K562 (cell line): ENCODE results near the gene LRIT1. TPM values are rescaled to one million over a fixed set of nuclear protein-coding genes. Genes with fewer than 3 reads are reported as not detected.

Experiments
- ARID2 ChIP-seq: fragments of 450-650 bp; IDR thresholded peaks from 2 replicates; pipeline ENCODE4 v1.6.1; 2017; ENCODE audit warnings: antibody characterized with exemption, mild to moderate bottlenecking
- ATF7 ChIP-seq: fragments of 450-650 bp; IDR thresholded peaks from 2 replicates; pipeline ENCODE4 v1.7.1; 2014; ENCODE audit warnings: mild to moderate bottlenecking, moderate library complexity
- NCOA6 ChIP-seq: fragments of 450-650 bp; IDR thresholded peaks from 2 replicates; pipeline ENCODE4 v1.6.1; 2017; ENCODE audit warnings: mild to moderate bottlenecking
- PYGO2 ChIP-seq: fragments of 450-650 bp; IDR thresholded peaks from 2 replicates; pipeline ENCODE4 v1.6.1; 2016; ENCODE audit warnings: mild to moderate bottlenecking, missing genetic modification characterization, moderate library complexity, missing compliant biosample characterization
- SMARCA4 ChIP-seq: fragments of 450-650 bp; IDR thresholded peaks from 2 replicates; pipeline ENCODE4 v1.6.1; 2016
- SMARCC2 ChIP-seq: fragments of 450-650 bp; IDR thresholded peaks from 2 replicates; pipeline ENCODE4 v1.6.1; 2017; ENCODE audit warnings: antibody characterized with exemption, moderate library complexity, mild to moderate bottlenecking, low read depth
- STAG1 ChIP-seq: sonication (generic); formaldehyde crosslinking; IDR thresholded peaks from 2 replicates; pipeline ENCODE4 v1.5.0; 2020; ENCODE audit warnings: missing genetic modification reagents, borderline replicate concordance
- TCF7L2 ChIP-seq: fragments of 150-350 bp; IDR thresholded peaks from 2 replicates; pipeline ENCODE4 v1.6.1; 2016; ENCODE audit warnings: low read depth, mild to moderate bottlenecking, low read length, moderate library complexity
- ZNF217 ChIP-seq: sonication (generic); formaldehyde crosslinking; IDR thresholded peaks from 2 replicates; pipeline ENCODE4 v1.8.0; 2022; ENCODE audit warnings: mild to moderate bottlenecking, missing genetic modification reagents
- ZNF324 ChIP-seq: fragments of 250-450 bp; sonication (Bioruptor Pico); IDR thresholded peaks from 2 replicates; pipeline ENCODE4 v1.4.0; 2020; ENCODE audit warnings: mild to moderate bottlenecking
- polyA plus RNA-seq, 8 experiments: library from polyadenylated mRNA; depleted of rRNA in 4 of 8; stranded (reverse) in 5 of 8; unstranded in 3 of 8; fragments of >200 nt; fragmentation: Nextera tagmentation in 2 of 8; fragmentation: Illumina TruSeq in 1 of 8; extraction: Ambion mirVana in 2 of 8; extraction: Trizol in 1 of 8; gene quantifications; 2 replicates each; pipeline versions ENCODE4 v1.2.1 to v1.2.3, GENCODE V29; 2011 to 2014; ENCODE audit warnings: inconsistent platforms in 1 of 8, missing spikeins in 1 of 8
- total RNA-seq, 7 experiments: library from RNA; depleted of rRNA in 6 of 7; stranded (reverse); fragments of >200 nt in 6 of 7; fragmentation: Illumina TruSeq in 2 of 7; extraction: Trizol in 2 of 7; gene quantifications; 2 replicates each; pipeline versions ENCODE4 v1.2.1 to v1.2.3, GENCODE V29; 2011 to 2021; ENCODE audit warnings: low replicate concordance in 1 of 7
- TF ChIP-seq, protein P1 (sequence below): fragments of 250-450 bp; sonication (Bioruptor Pico); IDR thresholded peaks from 2 replicates; pipeline ENCODE4 v1.8.0; 2022; ENCODE audit warnings: inconsistent platforms
- TF ChIP-seq, protein P2 (sequence below): sonication (generic); formaldehyde crosslinking; IDR thresholded peaks from 2 replicates; pipeline ENCODE4 v1.8.0; 2022; ENCODE audit warnings: missing genetic modification reagents, mild to moderate bottlenecking, borderline replicate concordance
- TF ChIP-seq, protein P3 (sequence below): fragments of 250-450 bp; sonication (Bioruptor Pico); IDR thresholded peaks from 2 replicates; pipeline ENCODE4 v1.8.0; 2022; ENCODE audit warnings: moderate library complexity, mild to moderate bottlenecking, inconsistent platforms
- TF ChIP-seq, protein P4 (sequence below): fragments of 450-650 bp; formaldehyde crosslinking; IDR thresholded peaks from 2 replicates; pipeline ENCODE4 v1.4.0; 2022; ENCODE audit warnings: missing genetic modification characterization
- TF ChIP-seq, protein P5 (sequence below), 2 experiments: fragments of 150-350 bp in 1 of 2; IDR thresholded peaks; 2 replicates each; pipeline ENCODE4 v1.6.1; 2012 to 2016; ENCODE audit warnings: low read depth in 2 of 2, low read length in 2 of 2, mild to moderate bottlenecking in 1 of 2, moderate library complexity in 1 of 2
- TF ChIP-seq, protein P6 (sequence below): sonication (generic); formaldehyde crosslinking; IDR thresholded peaks from 2 replicates; pipeline ENCODE4 v1.8.1; 2023; ENCODE audit warnings: mild to moderate bottlenecking, missing genetic modification reagents, moderate library complexity

Gene LRIT1
- total and polyA plus RNA-seq, 9 of the 15 experiments (the other 6 are each of a cell fraction or from before 2014, with no cell fraction given) = not detected

DNA sequence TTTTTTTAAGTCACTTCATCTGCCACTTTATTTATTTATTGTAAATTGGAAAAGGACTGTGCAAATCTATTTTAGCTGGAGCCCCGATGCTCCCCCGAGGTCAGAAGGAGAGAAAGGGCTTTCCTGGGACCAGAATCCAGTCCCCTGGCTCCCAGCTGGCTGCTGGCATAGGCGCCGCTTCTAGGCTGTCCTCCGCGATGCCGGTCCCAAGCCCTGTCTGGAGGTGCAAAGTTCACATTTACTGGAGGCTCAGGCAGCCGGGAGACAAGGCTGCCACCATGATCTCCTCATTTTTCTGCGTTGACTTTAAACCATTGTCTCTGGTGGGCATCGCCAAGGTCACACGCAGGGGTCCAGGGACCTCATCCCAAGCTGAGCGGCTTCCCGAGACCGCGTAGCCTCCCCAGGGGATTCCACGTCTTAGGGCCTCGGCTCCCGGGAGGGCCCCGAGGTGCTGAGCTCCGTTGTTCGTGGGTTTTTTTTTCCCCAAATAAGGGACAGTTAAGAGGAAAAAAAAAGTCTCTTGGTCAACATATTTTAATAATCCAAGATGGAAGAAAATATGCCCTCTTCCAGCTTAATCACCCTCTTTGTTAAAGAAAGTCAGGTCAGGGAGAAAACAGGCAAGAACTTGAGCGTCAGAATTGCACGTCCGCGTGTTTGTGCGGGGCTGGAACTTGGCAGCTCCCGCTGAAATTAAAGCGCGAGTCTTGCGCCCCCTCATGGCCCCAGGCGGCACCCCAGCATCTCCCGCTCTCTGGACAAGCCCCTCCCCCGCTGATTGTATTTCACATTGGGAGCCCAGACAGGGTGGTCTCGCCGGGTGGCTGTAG is 15.4 kb upstream of the LRIT1 start (continued):
- TF ChIP-seq ZNF217 (CRISPR knock-in tag) (0 out of 2 replicates have a peak, but pooled peaks have one; percentile 61), ARID2 (no peak), SMARCA4 (no peak), PYGO2 (tag) (no peak), SMARCC2 (no peak), ATF7 (0 out of 2 replicates have a peak, but pooled peaks have one; percentile 31), NCOA6 (no peak), TCF7L2 (no peak), ZNF324 (CRISPR knock-in tag) (no peak), STAG1 (CRISPR knock-in tag) (peak; percentile 46; the same call in 1 of the 2 replicates)
- TF ChIP-seq, protein P1, sequence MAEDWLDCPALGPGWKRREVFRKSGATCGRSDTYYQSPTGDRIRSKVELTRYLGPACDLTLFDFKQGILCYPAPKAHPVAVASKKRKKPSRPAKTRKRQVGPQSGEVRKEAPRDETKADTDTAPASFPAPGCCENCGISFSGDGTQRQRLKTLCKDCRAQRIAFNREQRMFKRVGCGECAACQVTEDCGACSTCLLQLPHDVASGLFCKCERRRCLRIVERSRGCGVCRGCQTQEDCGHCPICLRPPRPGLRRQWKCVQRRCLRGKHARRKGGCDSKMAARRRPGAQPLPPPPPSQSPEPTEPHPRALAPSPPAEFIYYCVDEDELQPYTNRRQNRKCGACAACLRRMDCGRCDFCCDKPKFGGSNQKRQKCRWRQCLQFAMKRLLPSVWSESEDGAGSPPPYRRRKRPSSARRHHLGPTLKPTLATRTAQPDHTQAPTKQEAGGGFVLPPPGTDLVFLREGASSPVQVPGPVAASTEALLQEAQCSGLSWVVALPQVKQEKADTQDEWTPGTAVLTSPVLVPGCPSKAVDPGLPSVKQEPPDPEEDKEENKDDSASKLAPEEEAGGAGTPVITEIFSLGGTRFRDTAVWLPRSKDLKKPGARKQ (CRISPR knock-in tag) = no peak
- TF ChIP-seq, protein P2, sequence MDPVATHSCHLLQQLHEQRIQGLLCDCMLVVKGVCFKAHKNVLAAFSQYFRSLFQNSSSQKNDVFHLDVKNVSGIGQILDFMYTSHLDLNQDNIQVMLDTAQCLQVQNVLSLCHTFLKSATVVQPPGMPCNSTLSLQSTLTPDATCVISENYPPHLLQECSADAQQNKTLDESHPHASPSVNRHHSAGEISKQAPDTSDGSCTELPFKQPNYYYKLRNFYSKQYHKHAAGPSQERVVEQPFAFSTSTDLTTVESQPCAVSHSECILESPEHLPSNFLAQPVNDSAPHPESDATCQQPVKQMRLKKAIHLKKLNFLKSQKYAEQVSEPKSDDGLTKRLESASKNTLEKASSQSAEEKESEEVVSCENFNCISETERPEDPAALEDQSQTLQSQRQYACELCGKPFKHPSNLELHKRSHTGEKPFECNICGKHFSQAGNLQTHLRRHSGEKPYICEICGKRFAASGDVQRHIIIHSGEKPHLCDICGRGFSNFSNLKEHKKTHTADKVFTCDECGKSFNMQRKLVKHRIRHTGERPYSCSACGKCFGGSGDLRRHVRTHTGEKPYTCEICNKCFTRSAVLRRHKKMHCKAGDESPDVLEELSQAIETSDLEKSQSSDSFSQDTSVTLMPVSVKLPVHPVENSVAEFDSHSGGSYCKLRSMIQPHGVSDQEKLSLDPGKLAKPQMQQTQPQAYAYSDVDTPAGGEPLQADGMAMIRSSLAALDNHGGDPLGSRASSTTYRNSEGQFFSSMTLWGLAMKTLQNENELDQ (CRISPR knock-in tag) = 0 out of 2 replicates have a peak, but pooled peaks have one; percentile 87
- TF ChIP-seq, protein P3, sequence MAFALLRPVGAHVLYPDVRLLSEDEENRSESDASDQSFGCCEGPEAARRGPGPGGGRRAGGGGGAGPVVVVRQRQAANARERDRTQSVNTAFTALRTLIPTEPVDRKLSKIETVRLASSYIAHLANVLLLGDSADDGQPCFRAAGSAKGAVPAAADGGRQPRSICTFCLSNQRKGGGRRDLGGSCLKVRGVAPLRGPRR = no peak
- TF ChIP-seq, protein P4, sequence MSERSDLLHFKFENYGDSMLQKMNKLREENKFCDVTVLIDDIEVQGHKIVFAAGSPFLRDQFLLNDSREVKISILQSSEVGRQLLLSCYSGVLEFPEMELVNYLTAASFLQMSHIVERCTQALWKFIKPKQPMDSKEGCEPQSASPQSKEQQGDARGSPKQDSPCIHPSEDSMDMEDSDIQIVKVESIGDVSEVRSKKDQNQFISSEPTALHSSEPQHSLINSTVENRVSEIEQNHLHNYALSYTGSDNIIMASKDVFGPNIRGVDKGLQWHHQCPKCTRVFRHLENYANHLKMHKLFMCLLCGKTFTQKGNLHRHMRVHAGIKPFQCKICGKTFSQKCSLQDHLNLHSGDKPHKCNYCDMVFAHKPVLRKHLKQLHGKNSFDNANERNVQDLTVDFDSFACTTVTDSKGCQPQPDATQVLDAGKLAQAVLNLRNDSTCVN (CRISPR knock-in tag) = no peak
- TF ChIP-seq, protein P5, sequence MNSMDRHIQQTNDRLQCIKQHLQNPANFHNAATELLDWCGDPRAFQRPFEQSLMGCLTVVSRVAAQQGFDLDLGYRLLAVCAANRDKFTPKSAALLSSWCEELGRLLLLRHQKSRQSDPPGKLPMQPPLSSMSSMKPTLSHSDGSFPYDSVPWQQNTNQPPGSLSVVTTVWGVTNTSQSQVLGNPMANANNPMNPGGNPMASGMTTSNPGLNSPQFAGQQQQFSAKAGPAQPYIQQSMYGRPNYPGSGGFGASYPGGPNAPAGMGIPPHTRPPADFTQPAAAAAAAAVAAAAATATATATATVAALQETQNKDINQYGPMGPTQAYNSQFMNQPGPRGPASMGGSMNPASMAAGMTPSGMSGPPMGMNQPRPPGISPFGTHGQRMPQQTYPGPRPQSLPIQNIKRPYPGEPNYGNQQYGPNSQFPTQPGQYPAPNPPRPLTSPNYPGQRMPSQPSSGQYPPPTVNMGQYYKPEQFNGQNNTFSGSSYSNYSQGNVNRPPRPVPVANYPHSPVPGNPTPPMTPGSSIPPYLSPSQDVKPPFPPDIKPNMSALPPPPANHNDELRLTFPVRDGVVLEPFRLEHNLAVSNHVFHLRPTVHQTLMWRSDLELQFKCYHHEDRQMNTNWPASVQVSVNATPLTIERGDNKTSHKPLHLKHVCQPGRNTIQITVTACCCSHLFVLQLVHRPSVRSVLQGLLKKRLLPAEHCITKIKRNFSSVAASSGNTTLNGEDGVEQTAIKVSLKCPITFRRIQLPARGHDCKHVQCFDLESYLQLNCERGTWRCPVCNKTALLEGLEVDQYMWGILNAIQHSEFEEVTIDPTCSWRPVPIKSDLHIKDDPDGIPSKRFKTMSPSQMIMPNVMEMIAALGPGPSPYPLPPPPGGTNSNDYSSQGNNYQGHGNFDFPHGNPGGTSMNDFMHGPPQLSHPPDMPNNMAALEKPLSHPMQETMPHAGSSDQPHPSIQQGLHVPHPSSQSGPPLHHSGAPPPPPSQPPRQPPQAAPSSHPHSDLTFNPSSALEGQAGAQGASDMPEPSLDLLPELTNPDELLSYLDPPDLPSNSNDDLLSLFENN (IDR thresholded peaks at IDR 0.05; ENCODE audit: low read depth in 2 of 2, low read length in 2 of 2) = no peak
- TF ChIP-seq, protein P6, sequence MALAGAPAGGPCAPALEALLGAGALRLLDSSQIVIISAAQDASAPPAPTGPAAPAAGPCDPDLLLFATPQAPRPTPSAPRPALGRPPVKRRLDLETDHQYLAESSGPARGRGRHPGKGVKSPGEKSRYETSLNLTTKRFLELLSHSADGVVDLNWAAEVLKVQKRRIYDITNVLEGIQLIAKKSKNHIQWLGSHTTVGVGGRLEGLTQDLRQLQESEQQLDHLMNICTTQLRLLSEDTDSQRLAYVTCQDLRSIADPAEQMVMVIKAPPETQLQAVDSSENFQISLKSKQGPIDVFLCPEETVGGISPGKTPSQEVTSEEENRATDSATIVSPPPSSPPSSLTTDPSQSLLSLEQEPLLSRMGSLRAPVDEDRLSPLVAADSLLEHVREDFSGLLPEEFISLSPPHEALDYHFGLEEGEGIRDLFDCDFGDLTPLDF (CRISPR knock-in tag) = peak; percentile 92
